CD4-positive, alpha-beta memory T cell (primary cell): ENCODE results near the gene HMMR. TPM values are rescaled to one million over a fixed set of nuclear protein-coding genes. Genes with fewer than 3 reads are reported as not detected.

Experiments
- CTCF ChIA-PET: fragments of 350-600 bp; sonication (Branson Sonifier 250); formaldehyde crosslinking; loops from one replicate; lab custom pipeline; 2021; ENCODE audit warnings: inconsistent platforms; ENCODE audit not compliant: partially characterized antibody; lab: Charles Lee
- POLR2A ChIA-PET: fragments of 350-600 bp; sonication (Branson Sonifier 250); formaldehyde crosslinking; loops from one replicate; lab custom pipeline; 2021; ENCODE audit not compliant: partially characterized antibody; lab: Charles Lee
- DNase-seq, 5 donors: peaks; one replicate each; pipeline versions ENCODE4 v3.0.0 to v3.0.0-alpha.2; 2020 to 2022; ENCODE audit warnings: mixed read lengths in 1 of 5
- H3K27ac ChIP-seq: one replicate; pipeline ENCODE4 v1.7.0; 2013; ENCODE audit warnings: low read depth, low read length
- H3K27me3 ChIP-seq: 2 replicates; pipeline ENCODE4 v1.7.0; 2013; ENCODE audit warnings: mild to moderate bottlenecking, low read length, moderate library complexity; ENCODE audit not compliant: insufficient read depth
- H3K36me3 ChIP-seq: 2 replicates; pipeline ENCODE4 v1.7.0; 2013; ENCODE audit warnings: mild to moderate bottlenecking, low read length, moderate library complexity; ENCODE audit not compliant: insufficient read depth
- H3K4me1 ChIP-seq: 2 replicates; pipeline ENCODE4 v1.7.0; 2013; ENCODE audit warnings: mild to moderate bottlenecking, low read length, moderate library complexity; ENCODE audit not compliant: insufficient read depth
- H3K4me3 ChIP-seq, 2 donors: one replicate each; pipeline ENCODE4 v1.7.0; 2013; ENCODE audit warnings: low read length in 2 of 2, mild to moderate bottlenecking in 1 of 2
- H3K9me3 ChIP-seq, 2 donors: one replicate each; pipeline ENCODE4 v1.7.0; 2013; ENCODE audit warnings: low read length in 2 of 2, control low read depth in 1 of 2; ENCODE audit not compliant: control insufficient read depth in 1 of 2
- H3K27ac Mint-ChIP-seq, 7 donors: one replicate each; pipeline ENCODE4 v1.8.0; 2020 to 2021; ENCODE audit warnings: mixed read lengths in 7 of 7, mild to moderate bottlenecking in 6 of 7, inconsistent platforms in 3 of 7, moderate library complexity in 3 of 7
- H3K27me3 Mint-ChIP-seq, 2 donors: one replicate each; pipeline ENCODE4 v1.8.0; 2020 to 2021; ENCODE audit warnings: mixed read lengths in 2 of 2
- H3K36me3 Mint-ChIP-seq, 2 donors: one replicate each; pipeline ENCODE4 v1.8.0; 2020 to 2021; ENCODE audit warnings: mixed read lengths in 2 of 2, inconsistent platforms in 1 of 2, mild to moderate bottlenecking in 1 of 2
- H3K4me1 Mint-ChIP-seq, 4 donors: one replicate each; pipeline ENCODE4 v1.8.0; 2020 to 2021; ENCODE audit warnings: mixed read lengths in 4 of 4, mild to moderate bottlenecking in 1 of 4
- H3K4me3 Mint-ChIP-seq, 8 donors: one replicate each; pipeline ENCODE4 v1.8.0; 2020 to 2021; ENCODE audit warnings: mixed read lengths in 8 of 8, mild to moderate bottlenecking in 7 of 8, moderate library complexity in 6 of 8, inconsistent platforms in 3 of 8
- H3K9me3 Mint-ChIP-seq, 8 donors: one replicate each; pipeline ENCODE4 v1.8.0; 2020 to 2021; ENCODE audit warnings: mixed read lengths in 8 of 8, mild to moderate bottlenecking in 5 of 8, inconsistent platforms in 3 of 8, moderate library complexity in 1 of 8
- intact Hi-C: fragments of 100-400 bp; cut with micrococcal nuclease; formaldehyde crosslinking; loops from one replicate; pipeline ENCODE4 v1.15.1; 2023
- polyA plus RNA-seq, 2 donors: library from polyadenylated mRNA; unstranded; fragments of 300-500 nt; fragmentation: Illumina TruSeq; gene quantifications; one replicate each; pipeline ENCODE4 v1.2.3, GENCODE V29; 2021
- total RNA-seq, 2 experiments: library from RNA; stranded (reverse); gene quantifications; one replicate each; pipeline ENCODE4 v1.2.3, GENCODE V29; 2021

HMMR gene
- total and polyA plus RNA-seq, 4 experiments from 2014 or later = 0.11 to 0.42 (median 0.15) TPM; not detected in 1

- peaks cover 45% of the 10 kb centered on the region for H3K4me1 ChIP-seq
- no peaks in the 10 kb centered on the region for H3K27me3 ChIP-seq
- ChIA-PET POLR2A (no interaction called here), CTCF (interaction anchor here (1.0 kb wide), 1 partner anchor 24 kb away, joined by 3 read pairs; the partner anchor contains the start of genes HMMR and NUDCD2)
- H3K4me3 ChIP-seq = peak overlapping the region; percentile 85 to 87
- Mint-ChIP-seq H3K4me3 (peak overlapping the region; percentile 88 to 97 (median 94)), H3K27me3 (peaks cover 1% of the 10 kb centered on the region in 2 donors), H3K9me3 (no peaks in the 10 kb centered on the region), H3K4me1 (peaks cover 26 to 52% (median 42%) of the 10 kb centered on the region in 4 donors), H3K27ac (peak overlapping the region; percentile 91 to 99 (median 94)), H3K36me3 (peaks cover 0 to 31% of the 10 kb centered on the region in 2 donors)
- no peaks in the 10 kb centered on the region for H3K36me3 ChIP-seq
- no peak for DNase-seq
- no peaks in the 10 kb centered on the region for H3K9me3 ChIP-seq
- H3K27ac ChIP-seq = peak overlapping the region; percentile 87
- intact Hi-C loops = no loop called here
Observed at GRCh38 chr5:163436515-163436914, 23.9 kb upstream of the HMMR start.

- Mint-ChIP-seq H3K4me3 (peak overlapping the region; percentile 88 to 97 (median 94)), H3K4me1 (peaks cover 26 to 52% (median 40%) of the 10 kb centered on the region in 4 donors), H3K36me3 (peaks cover under 1 to 33% of the 10 kb centered on the region in 2 donors), H3K27me3 (peaks cover 1% of the 10 kb centered on the region in 2 donors), H3K9me3 (no peaks in the 10 kb centered on the region), H3K27ac (peak overlapping the region; percentile 91 to 99 (median 94))
- ChIA-PET POLR2A (interaction anchor here (1.0 to 9.0 kb wide), 5 partner anchors 22 to 68 kb away, joined by 3 to 147 read pairs (median 5); partner anchors contain the start of genes HMMR, MAT2B and NUDCD2), CTCF (interaction anchor here (2.1 to 5.9 kb wide), 2 partner anchors 21 to 69 kb away, joined by 6 to 60 read pairs; partner anchors contain the start of genes HMMR, MAT2B and NUDCD2)
- Histone ChIP-seq H3K27ac (peak overlapping the region; percentile 87), H3K9me3 (no peaks in the 10 kb centered on the region), H3K27me3 (no peaks in the 10 kb centered on the region), H3K4me1 (peaks cover 45% of the 10 kb centered on the region), H3K4me3 (peak overlapping the region; percentile 85 to 87), H3K36me3 (peaks cover 4% of the 10 kb centered on the region)
- no peak for DNase-seq
- intact Hi-C loops = loop anchor here (1.0 kb wide), 2 partner anchors 23 to 68 kb away; partner anchors contain the start of genes HMMR, MAT2B and NUDCD2
Observed at GRCh38 chr5:163437011-163437308, 23.5 kb upstream of the HMMR start.

- H3K4me3 ChIP-seq = peak within 1 kb of the TSS; percentile 85 to 87
- H3K9me3 ChIP-seq = no peaks in the 10 kb centered on the region
- intact Hi-C loops = loop anchor here (1.0 kb wide), 2 partner anchors 23 to 68 kb away; partner anchors contain the start of genes HMMR, MAT2B and NUDCD2
- peak within 1 kb of the TSS; percentile 88 to 97 (median 94) for H3K4me3 Mint-ChIP-seq
- no peaks in the 10 kb centered on the region for H3K9me3 Mint-ChIP-seq
- ChIA-PET POLR2A (interaction anchor here (0.7 to 9.0 kb wide), 10 partner anchors 11 to 67 kb away, joined by 3 to 147 read pairs (median 4); partner anchors contain the start of genes HMMR, MAT2B and NUDCD2), CTCF (interaction anchor here (1.0 to 5.9 kb wide), 7 partner anchors 11 to 72 kb away, joined by 3 to 60 read pairs (median 4); partner anchors contain the start of genes HMMR, MAT2B and NUDCD2)
- peaks cover 26 to 52% (median 40%) of the 10 kb centered on the region in 4 donors for H3K4me1 Mint-ChIP-seq
- H3K27ac ChIP-seq = peak within 1 kb of the TSS; percentile 87
- H3K36me3 Mint-ChIP-seq = peaks cover 6 to 39% of the 10 kb centered on the region in 2 donors
- H3K4me1 ChIP-seq = peaks cover 45% of the 10 kb centered on the region
- DNase-seq = peak; percentile 86 to 91 (median 88)
- peaks cover 10% of the 10 kb centered on the region for H3K36me3 ChIP-seq
- no peaks in the 10 kb centered on the region for H3K27me3 ChIP-seq
- H3K27me3 Mint-ChIP-seq = peaks cover 1% of the 10 kb centered on the region in 2 donors
- peak within 1 kb of the TSS; percentile 91 to 99 (median 94) for H3K27ac Mint-ChIP-seq
Observed at GRCh38 chr5:163437309-163438182, 22.9 kb upstream of the HMMR start, which contains the start of gene CCNG1. TSS of gene CCNG1 (plus strand) at chr5:163437595. CDS start at chr5:163439257, 1,662 bp downstream.

DNA sequence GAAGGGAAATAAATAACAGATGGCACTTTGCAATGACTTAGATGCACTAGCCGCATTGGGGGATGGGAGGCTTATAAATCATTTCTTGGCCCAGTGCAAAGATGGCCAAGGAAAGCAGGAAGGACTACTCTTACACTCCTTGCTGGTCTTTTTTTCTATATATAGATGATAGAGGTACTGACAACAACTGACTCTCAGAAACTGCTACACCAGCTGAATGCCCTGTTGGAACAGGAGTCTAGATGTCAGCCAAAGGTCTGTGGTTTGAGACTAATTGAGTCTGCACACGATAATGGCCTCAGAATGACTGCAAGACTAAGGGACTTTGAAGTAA lies 21.4 kb upstream of the HMMR start:
- Mint-ChIP-seq H3K36me3 (peaks cover 7 to 51% of the 10 kb centered on the region in 2 donors), H3K27ac (peak overlapping the region; percentile 22 to 98 (median 70)), H3K9me3 (no peaks in the 10 kb centered on the region), H3K27me3 (no peaks in the 10 kb centered on the region), H3K4me1 (peaks cover 26 to 52% (median 38%) of the 10 kb centered on the region in 4 donors), H3K4me3 (peak overlapping the region; percentile 21 to 97 (median 93))
- CTCF ChIA-PET = interaction anchor here (2.1 to 5.9 kb wide), 3 partner anchors 19 to 66 kb away, joined by 6 to 60 read pairs (median 10); partner anchors contain the start of genes HMMR, MAT2B and NUDCD2
- intact Hi-C loops = no loop called here
- Histone ChIP-seq H3K4me1 (peaks cover 45% of the 10 kb centered on the region), H3K36me3 (peaks cover 21% of the 10 kb centered on the region), H3K27ac (peak overlapping the region; percentile 19), H3K4me3 (no peak overlapping the region), H3K27me3 (no peaks in the 10 kb centered on the region), H3K9me3 (no peaks in the 10 kb centered on the region)
- POLR2A ChIA-PET = interaction anchor here (0.7 to 9.0 kb wide), 4 partner anchors 8 to 69 kb away, joined by 3 to 147 read pairs (median 19); partner anchors contain the start of genes HMMR, MAT2B and NUDCD2
- no peak for DNase-seq

- Histone ChIP-seq H3K9me3 (no peaks in the 10 kb centered on the region), H3K4me1 (peaks cover 45% of the 10 kb centered on the region), H3K36me3 (peaks cover 27% of the 10 kb centered on the region), H3K27ac (no peak overlapping the region), H3K27me3 (no peaks in the 10 kb centered on the region), H3K4me3 (no peak overlapping the region)
- POLR2A ChIA-PET = interaction anchor here (1.2 to 9.0 kb wide), 2 partner anchors 10 to 18 kb away, joined by 3 to 147 read pairs; partner anchors contain the start of genes HMMR and NUDCD2
- DNase-seq = no peak
- intact Hi-C loops = no loop called here
- Mint-ChIP-seq H3K9me3 (no peaks in the 10 kb centered on the region), H3K4me1 (peaks cover 28 to 57% (median 37%) of the 10 kb centered on the region in 4 donors), H3K27me3 (no peaks in the 10 kb centered on the region), H3K27ac (peak overlapping the region in 6 of 7 donors; percentile 5 to 92 (median 51)), H3K36me3 (peaks cover 11 to 65% of the 10 kb centered on the region in 2 donors), H3K4me3 (no peak overlapping the region)
- CTCF ChIA-PET = interaction anchor here (5.9 kb wide), 1 partner anchor 17 kb away, joined by 60 read pairs; the partner anchor contains the start of genes HMMR and NUDCD2
Observed at GRCh38 chr5:163440954-163441353, 19.5 kb upstream of the HMMR start.

DNA sequence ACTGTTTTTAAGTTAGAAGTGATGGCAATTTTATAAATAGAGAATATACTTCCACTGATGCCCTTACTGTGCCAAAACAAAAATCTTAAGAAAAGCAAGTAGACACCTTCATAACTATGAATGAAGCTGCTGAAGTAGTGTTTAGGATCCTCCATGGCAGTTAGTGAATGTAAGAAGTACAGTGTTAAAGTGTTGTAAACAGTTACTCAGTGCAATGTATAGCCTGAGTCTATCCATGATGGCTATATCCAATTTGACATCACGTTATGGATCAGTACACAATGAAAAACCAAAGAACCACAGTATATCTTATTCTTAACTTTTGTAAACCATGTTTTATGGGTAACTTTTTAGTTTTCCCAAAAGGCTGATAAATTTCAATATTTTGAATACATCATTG lies 15.9 kb upstream of the HMMR start:
- H3K27me3 Mint-ChIP-seq = no peaks in the 10 kb centered on the region
- Histone ChIP-seq H3K27ac (no peak overlapping the region), H3K36me3 (peaks cover 36% of the 10 kb centered on the region), H3K4me1 (peaks cover 18% of the 10 kb centered on the region), H3K4me3 (no peak overlapping the region), H3K9me3 (no peaks in the 10 kb centered on the region), H3K27me3 (no peaks in the 10 kb centered on the region)
- peak overlapping the region in 4 of 7 donors; percentile 11 to 47 (median 28) for H3K27ac Mint-ChIP-seq
- peaks cover 12 to 23% (median 14%) of the 10 kb centered on the region in 4 donors for H3K4me1 Mint-ChIP-seq
- H3K4me3 Mint-ChIP-seq = no peak overlapping the region
- no peaks in the 10 kb centered on the region for H3K9me3 Mint-ChIP-seq
- POLR2A ChIA-PET = interaction anchor here (9.0 kb wide), 1 partner anchor 15 kb away, joined by 147 read pairs; the partner anchor contains the start of genes HMMR and NUDCD2
- DNase-seq = no peak
- CTCF ChIA-PET = interaction anchor here (1.1 kb wide), 1 partner anchor 61 kb away, joined by 3 read pairs; the partner anchor contains the start of gene MAT2B
- peaks cover 25 to 77% of the 10 kb centered on the region in 2 donors for H3K36me3 Mint-ChIP-seq
- intact Hi-C loops = no loop called here
